HepG2 (cell line): Measurements from ENCODE around the gene TMEM218. TPM values are rescaled to one million over a fixed set of nuclear protein-coding genes. Genes with fewer than 3 reads are reported as not detected.

Source experiments
- BHLHE40 ChIP-seq: IDR thresholded peaks from 2 replicates; pipeline ENCODE4 v1.6.1; 2011; ENCODE audit warnings: low read length, improper control_type of control experiment
- CBX5 ChIP-seq: sonication (generic); formaldehyde crosslinking; IDR thresholded peaks from 2 replicates; pipeline ENCODE4 v1.4.0; 2020; ENCODE audit warnings: missing genetic modification reagents, borderline replicate concordance
- FOXP1 ChIP-seq, 2 experiments: fragments of 450-650 bp in 1 of 2; IDR thresholded peaks; 2 replicates each; pipeline ENCODE4 v1.6.1; 2017 to 2018; ENCODE audit warnings: antibody characterized with exemption in 1 of 2
- JUN ChIP-seq: sonication (generic); formaldehyde crosslinking; IDR thresholded peaks from 2 replicates; pipeline ENCODE4 v1.4.0; 2020; ENCODE audit warnings: mild to moderate bottlenecking, missing genetic modification reagents
- KLF11 ChIP-seq: IDR thresholded peaks from 2 replicates; pipeline ENCODE4 v1.6.1; 2016; ENCODE audit warnings: missing compliant biosample characterization
- MED13 ChIP-seq: sonication (generic); formaldehyde crosslinking; IDR thresholded peaks from 2 replicates; pipeline ENCODE4 v1.5.0; 2020; ENCODE audit warnings: missing genetic modification reagents
- NFE2L2 ChIP-seq: fragments of 150-350 bp; IDR thresholded peaks from 2 replicates; pipeline ENCODE4 v1.6.1; 2014; ENCODE audit warnings: low read length
- NFKB2 ChIP-seq: sonication (generic); formaldehyde crosslinking; IDR thresholded peaks from 2 replicates; pipeline ENCODE4 v1.4.0; 2020; ENCODE audit warnings: missing genetic modification reagents, borderline replicate concordance
- PHF8 ChIP-seq: sonication (generic); formaldehyde crosslinking; IDR thresholded peaks from 2 replicates; pipeline ENCODE4 v1.5.0; 2020; ENCODE audit warnings: missing genetic modification reagents
- TBX2 ChIP-seq: sonication (generic); formaldehyde crosslinking; IDR thresholded peaks from 2 replicates; pipeline ENCODE4 v1.5.0; 2020; ENCODE audit warnings: missing genetic modification reagents, mild to moderate bottlenecking, borderline replicate concordance
- ZFP36L2 ChIP-seq: sonication (generic); formaldehyde crosslinking; IDR thresholded peaks from 2 replicates; pipeline ENCODE4 v1.4.0; 2020; ENCODE audit warnings: missing genetic modification reagents
- ZNF678 ChIP-seq: sonication (generic); formaldehyde crosslinking; IDR thresholded peaks from 2 replicates; pipeline ENCODE4 v1.4.0; 2020; ENCODE audit warnings: mild to moderate bottlenecking, missing genetic modification reagents
- ZNF776 ChIP-seq: sonication (generic); formaldehyde crosslinking; IDR thresholded peaks from 2 replicates; pipeline ENCODE4 v1.4.0; 2020; ENCODE audit warnings: mild to moderate bottlenecking, missing genetic modification reagents
- ZZZ3 ChIP-seq: sonication (generic); formaldehyde crosslinking; IDR thresholded peaks from 2 replicates; pipeline ENCODE4 v1.4.0; 2020; ENCODE audit warnings: missing genetic modification reagents, mild to moderate bottlenecking, borderline replicate concordance
- polyA plus RNA-seq, 8 experiments: library from polyadenylated mRNA; depleted of rRNA in 3 of 8; stranded (reverse) in 7 of 8; unstranded in 1 of 8; fragments of >200 nt; fragmentation: Illumina TruSeq in 4 of 8; extraction: Trizol in 4 of 8; gene quantifications; 2 replicates each; pipeline versions ENCODE4 v1.2.1 to v1.2.3, GENCODE V29; 2011 to 2016; ENCODE audit warnings: low read depth in 4 of 8, missing spikeins in 1 of 8, mixed read lengths in 1 of 8; ENCODE audit not compliant: insufficient read depth in 1 of 8
- total RNA-seq, 5 experiments: library from RNA; depleted of rRNA; stranded (reverse); fragments of >200 nt; fragmentation: Illumina TruSeq; extraction: Trizol; gene quantifications; 2 replicates each; pipeline ENCODE4 v1.2.3, GENCODE V29; 2016; ENCODE audit warnings: low read depth in 1 of 5
- TF ChIP-seq, protein P1 (sequence below): sonication (generic); formaldehyde crosslinking; IDR thresholded peaks from 2 replicates; pipeline ENCODE4 v1.4.0; 2020; ENCODE audit warnings: missing genetic modification reagents, mild to moderate bottlenecking, borderline replicate concordance
- TF ChIP-seq, protein P2 (sequence below): sonication (generic); formaldehyde crosslinking; IDR thresholded peaks from 2 replicates; pipeline ENCODE4 v1.4.0; 2020; ENCODE audit warnings: missing genetic modification reagents
- TF ChIP-seq, protein P3 (sequence below): sonication (generic); formaldehyde crosslinking; IDR thresholded peaks from 2 replicates; pipeline ENCODE4 v1.9.0; 2021; ENCODE audit warnings: missing genetic modification reagents, borderline replicate concordance
- TF ChIP-seq, protein P4 (sequence below): sonication (generic); formaldehyde crosslinking; IDR thresholded peaks from 2 replicates; pipeline ENCODE4 v1.8.0; 2023; ENCODE audit warnings: mild to moderate bottlenecking, missing genetic modification reagents
- TF ChIP-seq, protein P5 (sequence below): sonication (generic); formaldehyde crosslinking; IDR thresholded peaks from 2 replicates; pipeline ENCODE4 v1.9.0; 2021; ENCODE audit warnings: missing genetic modification reagents, mild to moderate bottlenecking, borderline replicate concordance

Gene TMEM218
- total and polyA plus RNA-seq, 2 of the 13 experiments (the other 11 are each of a cell fraction or from before 2014, with no cell fraction given) = 11.8 to 14.0 TPM

DNA sequence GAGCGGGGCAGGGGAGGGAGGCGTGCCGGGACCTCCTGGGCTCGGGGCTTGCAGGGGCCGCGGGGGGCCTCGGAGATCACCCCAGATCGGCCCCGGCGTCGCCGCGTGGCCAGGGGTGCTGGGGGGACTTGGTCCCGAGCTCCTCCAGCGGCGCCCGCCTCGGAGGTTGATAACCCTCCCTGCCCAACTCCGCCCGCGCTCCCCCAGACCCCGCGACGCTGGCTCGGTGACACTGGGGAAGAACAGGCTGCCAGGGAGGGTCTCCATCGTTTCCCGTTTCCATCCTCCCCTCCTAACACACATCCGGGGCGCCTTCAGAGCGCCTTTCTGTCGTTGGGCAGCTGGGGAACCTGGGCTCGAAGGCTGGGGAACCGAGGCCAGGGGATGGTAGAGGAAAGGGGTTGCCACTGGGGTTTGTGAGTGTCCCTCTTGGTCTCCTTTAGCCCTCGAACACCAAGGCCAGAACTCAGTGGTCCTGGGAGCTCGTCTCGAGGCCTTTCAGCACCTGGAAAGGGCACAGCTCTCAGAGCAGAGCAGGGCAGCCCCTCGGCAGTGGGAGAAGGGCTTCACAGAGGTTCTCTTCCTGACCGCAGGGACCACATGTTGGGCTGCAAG is 47.9 kb downstream of the TMEM218 start (continued):
- TF ChIP-seq, protein P1, sequence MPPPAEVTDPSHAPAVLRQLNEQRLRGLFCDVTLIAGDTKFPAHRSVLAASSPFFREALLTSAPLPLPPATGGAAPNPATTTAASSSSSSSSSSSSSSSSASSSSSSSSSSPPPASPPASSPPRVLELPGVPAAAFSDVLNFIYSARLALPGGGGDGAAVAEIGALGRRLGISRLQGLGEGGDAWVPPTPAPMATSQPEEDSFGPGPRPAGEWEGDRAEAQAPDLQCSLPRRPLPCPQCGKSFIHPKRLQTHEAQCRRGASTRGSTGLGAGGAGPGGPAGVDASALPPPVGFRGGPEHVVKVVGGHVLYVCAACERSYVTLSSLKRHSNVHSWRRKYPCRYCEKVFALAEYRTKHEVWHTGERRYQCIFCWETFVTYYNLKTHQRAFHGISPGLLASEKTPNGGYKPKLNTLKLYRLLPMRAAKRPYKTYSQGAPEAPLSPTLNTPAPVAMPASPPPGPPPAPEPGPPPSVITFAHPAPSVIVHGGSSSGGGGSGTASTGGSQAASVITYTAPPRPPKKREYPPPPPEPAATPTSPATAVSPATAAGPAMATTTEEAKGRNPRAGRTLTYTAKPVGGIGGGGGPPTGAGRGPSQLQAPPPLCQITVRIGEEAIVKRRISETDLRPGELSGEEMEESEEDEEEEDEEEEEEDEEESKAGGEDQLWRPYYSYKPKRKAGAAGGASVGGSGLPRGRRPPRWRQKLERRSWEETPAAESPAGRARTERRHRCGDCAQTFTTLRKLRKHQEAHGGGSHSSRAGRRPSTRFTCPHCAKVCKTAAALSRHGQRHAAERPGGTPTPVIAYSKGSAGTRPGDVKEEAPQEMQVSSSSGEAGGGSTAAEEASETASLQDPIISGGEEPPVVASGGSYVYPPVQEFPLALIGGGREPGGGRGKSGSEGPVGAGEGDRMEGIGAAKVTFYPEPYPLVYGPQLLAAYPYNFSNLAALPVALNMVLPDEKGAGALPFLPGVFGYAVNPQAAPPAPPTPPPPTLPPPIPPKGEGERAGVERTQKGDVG (CRISPR knock-in tag) = no peak
- TF ChIP-seq ZFP36L2 (CRISPR knock-in tag) = no peak
- no peak for TF ChIP-seq ZNF776
- TF ChIP-seq ZZZ3 (CRISPR knock-in tag) = no peak
- no peak for TF ChIP-seq CBX5 (CRISPR knock-in tag)
- peak; percentile 24; the same call in 1 of the 2 replicates for TF ChIP-seq TBX2 (CRISPR knock-in tag)
- TF ChIP-seq BHLHE40 = no peak
- TF ChIP-seq FOXP1 (IDR thresholded peaks at IDR 0.05) = no peak
- no peak for TF ChIP-seq FOXP1 (CRISPR knock-in tag; IDR thresholded peaks at IDR 0.05)
- TF ChIP-seq, protein P2, sequence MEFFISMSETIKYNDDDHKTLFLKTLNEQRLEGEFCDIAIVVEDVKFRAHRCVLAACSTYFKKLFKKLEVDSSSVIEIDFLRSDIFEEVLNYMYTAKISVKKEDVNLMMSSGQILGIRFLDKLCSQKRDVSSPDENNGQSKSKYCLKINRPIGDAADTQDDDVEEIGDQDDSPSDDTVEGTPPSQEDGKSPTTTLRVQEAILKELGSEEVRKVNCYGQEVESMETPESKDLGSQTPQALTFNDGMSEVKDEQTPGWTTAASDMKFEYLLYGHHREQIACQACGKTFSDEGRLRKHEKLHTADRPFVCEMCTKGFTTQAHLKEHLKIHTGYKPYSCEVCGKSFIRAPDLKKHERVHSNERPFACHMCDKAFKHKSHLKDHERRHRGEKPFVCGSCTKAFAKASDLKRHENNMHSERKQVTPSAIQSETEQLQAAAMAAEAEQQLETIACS (CRISPR knock-in tag) = no peak
- TF ChIP-seq NFKB2 (CRISPR knock-in tag) = 0 out of 2 replicates have a peak, but pooled peaks have one; percentile 20
- TF ChIP-seq, protein P3, sequence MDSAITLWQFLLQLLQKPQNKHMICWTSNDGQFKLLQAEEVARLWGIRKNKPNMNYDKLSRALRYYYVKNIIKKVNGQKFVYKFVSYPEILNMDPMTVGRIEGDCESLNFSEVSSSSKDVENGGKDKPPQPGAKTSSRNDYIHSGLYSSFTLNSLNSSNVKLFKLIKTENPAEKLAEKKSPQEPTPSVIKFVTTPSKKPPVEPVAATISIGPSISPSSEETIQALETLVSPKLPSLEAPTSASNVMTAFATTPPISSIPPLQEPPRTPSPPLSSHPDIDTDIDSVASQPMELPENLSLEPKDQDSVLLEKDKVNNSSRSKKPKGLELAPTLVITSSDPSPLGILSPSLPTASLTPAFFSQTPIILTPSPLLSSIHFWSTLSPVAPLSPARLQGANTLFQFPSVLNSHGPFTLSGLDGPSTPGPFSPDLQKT (CRISPR knock-in tag) = no peak
- no peak for TF ChIP-seq PHF8 (CRISPR knock-in tag)
- 0 out of 2 replicates have a peak, but pooled peaks have one; percentile 3 for TF ChIP-seq ZNF678 (CRISPR knock-in tag)
- no peak for TF ChIP-seq KLF11 (CRISPR knock-in tag)
- TF ChIP-seq NFE2L2 = no peak
- TF ChIP-seq, protein P4, sequence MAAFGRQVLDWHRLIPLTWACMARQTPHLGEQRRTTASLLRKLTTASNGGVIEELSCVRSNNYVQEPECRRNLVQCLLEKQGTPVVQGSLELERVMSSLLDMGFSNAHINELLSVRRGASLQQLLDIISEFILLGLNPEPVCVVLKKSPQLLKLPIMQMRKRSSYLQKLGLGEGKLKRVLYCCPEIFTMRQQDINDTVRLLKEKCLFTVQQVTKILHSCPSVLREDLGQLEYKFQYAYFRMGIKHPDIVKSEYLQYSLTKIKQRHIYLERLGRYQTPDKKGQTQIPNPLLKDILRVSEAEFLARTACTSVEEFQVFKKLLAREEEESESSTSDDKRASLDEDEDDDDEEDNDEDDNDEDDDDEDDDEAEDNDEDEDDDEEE (CRISPR knock-in tag) = no peak
- no peak for TF ChIP-seq MED13 (CRISPR knock-in tag)
- TF ChIP-seq, protein P5, sequence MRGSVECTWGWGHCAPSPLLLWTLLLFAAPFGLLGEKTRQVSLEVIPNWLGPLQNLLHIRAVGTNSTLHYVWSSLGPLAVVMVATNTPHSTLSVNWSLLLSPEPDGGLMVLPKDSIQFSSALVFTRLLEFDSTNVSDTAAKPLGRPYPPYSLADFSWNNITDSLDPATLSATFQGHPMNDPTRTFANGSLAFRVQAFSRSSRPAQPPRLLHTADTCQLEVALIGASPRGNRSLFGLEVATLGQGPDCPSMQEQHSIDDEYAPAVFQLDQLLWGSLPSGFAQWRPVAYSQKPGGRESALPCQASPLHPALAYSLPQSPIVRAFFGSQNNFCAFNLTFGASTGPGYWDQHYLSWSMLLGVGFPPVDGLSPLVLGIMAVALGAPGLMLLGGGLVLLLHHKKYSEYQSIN = no peak
- no peak for TF ChIP-seq JUN
